Nephron progenitor cell (in vitro differentiated cells): ENCODE measurements around the gene AOPEP.

Source experiments
- DNase-seq: peaks from one replicate; pipeline ENCODE4 v3.0.0; 2021
- H3K27ac Mint-ChIP-seq: 2 replicates; pipeline ENCODE4 v1.8.0; 2021; ENCODE audit warnings: mild to moderate bottlenecking, moderate library complexity, mixed read lengths
- H3K27me3 Mint-ChIP-seq: 2 replicates; pipeline ENCODE4 v1.8.0; 2021; ENCODE audit warnings: mild to moderate bottlenecking, low read depth, mixed read lengths; ENCODE audit not compliant: poor library complexity
- H3K36me3 Mint-ChIP-seq: 2 replicates; pipeline ENCODE4 v1.8.0; 2021; ENCODE audit warnings: low read depth, mixed read lengths
- H3K4me1 Mint-ChIP-seq: 2 replicates; pipeline ENCODE4 v1.8.0; 2021; ENCODE audit warnings: mixed read lengths
- H3K4me3 Mint-ChIP-seq: 2 replicates; pipeline ENCODE4 v1.8.0; 2021; ENCODE audit warnings: mild to moderate bottlenecking, moderate library complexity, mixed read lengths
- H3K9me3 Mint-ChIP-seq: 2 replicates; pipeline ENCODE4 v1.8.0; 2021; ENCODE audit warnings: mild to moderate bottlenecking, moderate library complexity, mixed read lengths
- CTCF ChIP-seq: fragments of 200-600 bp; sonication (generic); IDR thresholded peaks from 2 replicates; pipeline ENCODE4 v1.5.0; 2021; ENCODE audit warnings: antibody characterized with exemption

Gene AOPEP

GRCh38 chr9:94991961-94992907 is 265.7 kb downstream of the AOPEP start:
- no peak for TF ChIP-seq CTCF
- Mint-ChIP-seq H3K4me3 (no peak overlapping the region), H3K27me3 (peaks cover 6% of the 10 kb centered on the region), H3K4me1 (peaks cover 61% of the 10 kb centered on the region), H3K9me3 (peaks cover 6% of the 10 kb centered on the region), H3K27ac (no peak overlapping the region), H3K36me3 (peaks cover 15% of the 10 kb centered on the region)
- DNase-seq, result no peak

GRCh38 chr9:94993160-94993820 is 266.8 kb downstream of the AOPEP start:
- Mint-ChIP-seq H3K27ac (no peak overlapping the region), H3K36me3 (peaks cover 8% of the 10 kb centered on the region), H3K4me3 (no peak overlapping the region), H3K27me3 (peaks cover 6% of the 10 kb centered on the region), H3K4me1 (peaks cover 53% of the 10 kb centered on the region), H3K9me3 (peaks cover 3% of the 10 kb centered on the region)
- no peak for TF ChIP-seq CTCF
- no peak for DNase-seq

GRCh38 chr9:94993821-94994165 is 267.3 kb downstream of the AOPEP start:
- Mint-ChIP-seq H3K36me3 (peaks cover 5% of the 10 kb centered on the region), H3K9me3 (no peaks in the 10 kb centered on the region), H3K27ac (no peak overlapping the region), H3K27me3 (peaks cover 6% of the 10 kb centered on the region), H3K4me1 (peaks cover 50% of the 10 kb centered on the region), H3K4me3 (no peak overlapping the region)
- DNase-seq, result no peak
- TF ChIP-seq CTCF, result no peak

- no peak overlapping the region for H3K27ac Mint-ChIP-seq
- no peak overlapping the region for H3K4me3 Mint-ChIP-seq
- H3K27me3 Mint-ChIP-seq, result peaks cover 6% of the 10 kb centered on the region
- DNase-seq, result no peak
- H3K36me3 Mint-ChIP-seq, result peaks cover 1% of the 10 kb centered on the region
- H3K4me1 Mint-ChIP-seq, result peaks cover 56% of the 10 kb centered on the region
- H3K9me3 Mint-ChIP-seq, result no peaks in the 10 kb centered on the region
- TF ChIP-seq CTCF, result no peak
These were observed 268.7 kb downstream of the AOPEP start for GRCh38 chr9:94995048-94995693.

- DNase-seq, result no peak
- H3K27me3 Mint-ChIP-seq, result peaks cover 6% of the 10 kb centered on the region
- no peaks in the 10 kb centered on the region for H3K36me3 Mint-ChIP-seq
- H3K4me3 Mint-ChIP-seq, result no peak overlapping the region
- TF ChIP-seq CTCF, result no peak
- H3K9me3 Mint-ChIP-seq, result no peaks in the 10 kb centered on the region
- H3K4me1 Mint-ChIP-seq, result peaks cover 63% of the 10 kb centered on the region
- peak overlapping the region; percentile 58 for H3K27ac Mint-ChIP-seq
These were observed 270.1 kb downstream of the AOPEP start for GRCh38 chr9:94996641-94997040.
